Activated CD8-positive, alpha-beta memory T cell treated with anti-CD3 and anti-CD28 coated beads for 1 hour (primary cell): Measurements from ENCODE around the gene NTNG2.
A peak's percentile ranks its signal among the peaks of the same experiment; 100 is the strongest.

ENCODE experiments used
- DNase-seq, 2 donors: peaks; one replicate each; pipeline ENCODE4 v3.0.0-alpha.2; 2020; ENCODE audit warnings: low read depth in 1 of 2; ENCODE audit errors: extremely low read depth in 1 of 2

NTNG2 gene

DNA sequence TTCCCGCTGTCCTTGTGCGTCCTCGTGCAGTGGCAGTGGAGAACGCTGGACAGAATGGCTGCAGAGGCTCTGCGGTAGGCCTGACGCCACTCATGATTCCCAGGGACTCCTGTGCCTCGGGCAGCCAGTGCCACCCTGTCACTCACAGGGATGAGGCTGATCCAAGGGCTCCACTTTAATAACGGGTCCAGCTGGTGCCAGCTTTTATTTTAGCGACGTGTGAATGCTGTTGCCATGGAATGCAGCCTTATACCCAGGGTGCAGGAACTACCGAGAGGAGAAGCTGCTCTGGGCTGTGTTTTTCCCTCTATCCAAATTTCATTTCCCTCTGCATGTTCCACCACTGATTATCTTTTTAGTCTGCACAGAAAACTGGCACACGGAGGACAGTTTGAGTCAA is 15.8 kb upstream of the NTNG2 start:
- no peak for DNase-seq

GRCh38 chr9:132146575-132146974 is 15.3 kb upstream of the NTNG2 start:
- no peak for DNase-seq

- DNase-seq, result no peak
These were observed 14.5 kb upstream of the NTNG2 start for GRCh38 chr9:132147331-132147730.

GRCh38 chr9:132147839-132148238 is 14.0 kb upstream of the NTNG2 start:
- no peak for DNase-seq

DNA sequence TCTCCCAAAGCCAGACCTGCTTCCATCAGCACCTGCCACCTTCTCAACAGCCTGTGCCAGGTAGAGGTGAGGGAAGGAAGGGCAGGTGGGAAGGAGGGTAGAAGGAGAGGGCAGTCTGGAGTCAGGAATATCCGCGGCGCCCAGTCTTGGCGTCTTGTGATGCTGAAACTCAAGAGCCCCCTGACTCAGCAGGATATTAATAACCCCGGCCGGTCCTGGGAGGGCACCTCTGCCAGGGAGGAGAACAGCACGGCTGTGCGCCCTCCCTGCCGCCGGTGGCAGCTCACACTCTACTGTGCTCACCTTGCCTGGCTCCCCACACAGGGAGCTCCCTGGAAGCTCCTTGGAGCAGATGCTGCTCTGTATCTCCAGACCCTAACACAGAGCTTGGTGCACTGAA is 11.6 kb upstream of the NTNG2 start:
- no peak for DNase-seq

DNA sequence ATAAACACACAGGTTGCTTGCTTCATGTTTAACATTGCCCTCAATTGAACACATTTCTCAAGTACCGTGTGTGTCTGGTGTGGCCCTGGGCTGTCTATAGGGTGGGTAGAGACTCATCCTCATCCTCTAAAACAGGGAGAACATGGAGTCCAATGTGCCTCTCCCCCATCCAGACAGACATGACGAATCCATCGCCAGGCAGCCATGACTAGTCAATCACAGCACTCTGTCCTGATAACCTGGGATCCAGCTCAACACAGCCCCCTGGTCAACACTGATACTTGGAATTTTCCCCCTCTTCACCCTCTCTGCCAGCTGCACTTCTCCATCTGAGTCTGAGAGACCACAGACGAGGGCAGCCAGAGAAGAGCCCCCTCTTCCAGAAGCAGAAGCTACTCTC is 10.7 kb upstream of the NTNG2 start:
- no peak for DNase-seq

GRCh38 chr9:132152231-132152630 is 9.6 kb upstream of the NTNG2 start:
- no peak for DNase-seq

DNA sequence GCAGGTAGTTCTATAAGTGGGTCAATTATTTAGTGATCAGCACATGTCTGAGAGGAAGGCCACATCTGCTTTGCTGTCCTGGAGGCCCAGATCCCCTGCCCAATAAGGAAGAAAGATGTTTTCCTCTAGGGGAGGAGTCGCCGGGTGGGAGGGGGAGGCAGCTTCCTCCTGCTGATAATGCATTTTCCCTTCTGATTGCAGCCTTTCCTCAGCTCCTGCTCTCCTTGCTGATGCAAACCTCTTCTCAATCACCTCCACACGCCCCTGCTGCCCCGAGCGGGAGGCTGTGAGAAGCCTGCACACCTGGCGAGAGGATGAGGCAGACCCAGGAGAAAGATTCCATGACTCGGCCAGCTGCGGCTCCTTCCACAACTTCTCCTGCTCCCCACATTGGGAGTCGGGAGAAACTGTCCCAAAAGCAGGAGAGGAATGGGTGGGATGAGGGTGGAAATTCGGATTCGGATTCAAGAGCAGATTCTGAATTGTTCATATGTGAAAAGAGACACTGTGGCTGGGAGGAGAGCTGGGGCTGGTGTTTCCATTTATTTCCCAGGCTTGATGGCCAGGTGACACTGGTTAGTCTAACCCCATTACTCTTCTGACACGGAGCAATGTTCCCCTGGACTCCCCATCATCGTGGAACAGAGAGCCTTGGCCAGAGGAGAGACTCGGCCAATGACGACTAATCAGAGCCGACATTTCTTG is 6.8 kb upstream of the NTNG2 start:
- DNase-seq, result no peak

DNA sequence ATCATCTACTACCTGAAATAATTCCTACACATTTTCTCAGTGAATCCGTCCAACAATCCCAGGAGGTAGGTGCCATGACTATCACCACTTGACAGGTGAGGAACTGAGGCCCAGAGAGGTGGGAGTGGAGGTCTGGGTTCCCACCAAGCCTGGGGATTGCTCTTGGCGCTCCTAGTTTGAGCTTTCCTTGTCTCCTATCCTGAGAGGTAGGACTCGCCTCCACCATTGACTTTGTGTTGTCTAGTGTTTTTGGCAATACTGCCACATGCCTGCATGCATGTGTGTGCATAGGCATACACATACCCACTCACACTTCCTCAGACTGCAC is 6.3 kb upstream of the NTNG2 start:
- DNase-seq, result no peak

- DNase-seq, result no peak
These were observed 5.6 kb upstream of the NTNG2 start for GRCh38 chr9:132156262-132156661.

- DNase-seq, result no peak
These were observed 4.3 kb upstream of the NTNG2 start for GRCh38 chr9:132157347-132158116.

DNA sequence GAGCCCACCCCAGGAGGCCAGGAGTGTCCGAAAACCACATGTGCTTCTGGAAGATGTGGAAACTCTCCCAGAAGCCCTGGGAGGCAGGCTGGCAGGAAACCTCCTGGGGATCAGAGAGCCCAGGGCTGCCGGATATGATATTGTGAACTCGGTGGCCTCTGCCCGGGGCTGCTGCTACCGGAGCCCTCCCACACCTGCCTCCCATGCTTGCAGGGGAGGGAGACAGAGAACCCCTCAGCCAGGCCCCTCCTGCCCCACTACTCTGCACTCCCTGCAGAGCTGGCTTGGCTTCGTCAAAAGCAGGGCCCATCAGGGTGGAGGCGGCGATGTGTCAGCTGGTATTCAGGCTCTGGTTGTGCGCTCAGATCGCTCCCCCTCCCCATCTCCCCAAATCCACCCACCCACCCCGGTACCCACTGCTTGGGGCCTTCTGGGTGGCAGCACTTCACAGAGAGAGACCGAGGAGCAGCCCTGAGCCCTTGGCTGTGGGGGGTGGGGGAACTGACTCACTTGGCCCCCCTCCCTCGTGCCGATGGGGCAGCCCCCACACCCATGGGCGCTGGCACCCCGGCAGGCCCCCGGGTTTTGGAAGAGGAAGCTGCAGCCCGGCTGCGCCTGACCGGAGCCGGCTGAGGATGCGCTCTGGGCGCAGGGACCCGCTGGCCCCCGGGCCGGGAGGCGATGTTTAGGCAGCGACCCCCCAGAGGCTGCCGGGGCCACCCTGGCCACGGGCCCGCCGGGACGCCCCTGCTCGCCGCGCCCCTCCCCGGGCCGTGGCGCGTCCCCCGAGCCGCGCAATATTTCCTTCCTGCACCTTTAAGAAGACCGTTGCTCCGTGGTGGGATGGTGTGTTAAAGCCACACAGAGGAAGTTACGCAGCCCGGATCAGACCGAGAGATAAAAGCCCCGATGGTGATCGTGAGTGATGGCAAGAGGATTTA is 786 bp upstream of the NTNG2 start:
- peak; percentile 14 to 39 for DNase-seq

DNA sequence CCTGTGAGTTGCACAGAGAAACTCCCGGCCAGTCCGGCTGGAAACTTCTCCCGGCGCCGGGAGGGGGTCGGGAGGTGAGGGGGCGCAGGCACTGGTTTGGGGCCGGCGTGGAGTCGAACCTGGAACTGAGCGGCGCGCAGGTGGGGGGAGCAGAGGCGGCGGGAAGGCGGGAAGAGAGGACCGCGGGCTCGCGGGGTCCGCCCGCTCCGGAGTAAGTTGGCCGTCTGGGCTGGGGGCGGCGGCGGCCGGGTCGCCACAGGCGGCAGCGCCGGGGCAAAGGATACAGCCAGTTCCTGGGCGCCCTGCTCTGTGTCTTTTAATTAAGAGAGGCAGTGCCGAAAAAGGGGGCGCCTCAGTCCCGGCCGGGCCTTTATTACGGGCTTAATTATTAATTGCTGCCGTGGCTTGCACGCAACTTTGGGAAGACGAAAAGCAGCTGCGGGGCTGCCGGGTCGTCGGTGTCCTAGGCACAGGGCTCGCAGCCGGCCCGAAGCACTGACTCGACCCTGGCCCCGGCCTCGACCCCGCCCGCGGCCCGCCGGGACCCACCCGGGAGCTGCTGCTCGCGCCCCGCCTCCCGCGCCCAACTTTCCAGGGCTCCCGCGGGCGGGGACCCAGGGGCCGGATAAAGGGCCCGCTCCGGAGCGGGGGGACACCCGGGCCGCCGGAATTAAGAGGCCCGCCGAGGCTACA is 1.1 kb downstream of the NTNG2 start:
- DNase-seq, result no peak

GRCh38 chr9:132163457-132163875 is 1.6 kb downstream of the NTNG2 start:
- no peak for DNase-seq

DNA sequence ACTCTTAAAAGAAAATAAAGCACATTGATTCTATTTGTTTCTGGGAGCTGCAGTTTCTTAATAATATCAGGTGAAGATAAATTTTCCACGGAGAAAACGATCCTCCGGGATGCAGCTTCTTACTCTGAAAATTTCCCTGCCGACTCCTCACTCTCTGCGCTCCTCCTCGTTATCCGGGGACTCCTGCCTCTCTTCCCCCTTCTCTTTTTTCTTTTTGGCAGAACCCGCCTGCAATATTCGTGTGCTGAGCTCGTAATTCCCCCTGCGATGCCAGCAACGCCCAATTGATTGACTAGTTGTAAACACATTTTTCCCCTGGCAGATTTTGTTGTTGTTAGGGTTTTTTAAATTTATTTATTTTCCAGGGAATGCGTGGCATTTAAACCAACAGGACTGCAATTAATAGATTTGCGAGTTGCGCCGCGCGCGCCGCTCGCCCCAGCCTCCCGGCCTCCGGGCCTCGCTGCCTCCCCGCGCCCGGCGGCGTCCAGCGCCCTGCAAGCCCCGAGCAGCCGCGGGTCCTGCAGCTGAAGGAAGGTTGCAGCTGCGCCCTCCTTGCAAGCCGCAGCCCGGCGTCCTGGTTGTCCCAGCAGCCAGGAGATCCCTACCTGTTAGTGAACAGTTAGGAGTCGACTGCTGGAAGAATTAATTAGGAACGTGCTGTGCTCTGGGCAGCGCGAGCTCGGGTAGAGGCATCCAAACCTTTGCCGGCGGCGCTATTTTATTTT is 2.2 kb downstream of the NTNG2 start:
- DNase-seq, result no peak

DNA sequence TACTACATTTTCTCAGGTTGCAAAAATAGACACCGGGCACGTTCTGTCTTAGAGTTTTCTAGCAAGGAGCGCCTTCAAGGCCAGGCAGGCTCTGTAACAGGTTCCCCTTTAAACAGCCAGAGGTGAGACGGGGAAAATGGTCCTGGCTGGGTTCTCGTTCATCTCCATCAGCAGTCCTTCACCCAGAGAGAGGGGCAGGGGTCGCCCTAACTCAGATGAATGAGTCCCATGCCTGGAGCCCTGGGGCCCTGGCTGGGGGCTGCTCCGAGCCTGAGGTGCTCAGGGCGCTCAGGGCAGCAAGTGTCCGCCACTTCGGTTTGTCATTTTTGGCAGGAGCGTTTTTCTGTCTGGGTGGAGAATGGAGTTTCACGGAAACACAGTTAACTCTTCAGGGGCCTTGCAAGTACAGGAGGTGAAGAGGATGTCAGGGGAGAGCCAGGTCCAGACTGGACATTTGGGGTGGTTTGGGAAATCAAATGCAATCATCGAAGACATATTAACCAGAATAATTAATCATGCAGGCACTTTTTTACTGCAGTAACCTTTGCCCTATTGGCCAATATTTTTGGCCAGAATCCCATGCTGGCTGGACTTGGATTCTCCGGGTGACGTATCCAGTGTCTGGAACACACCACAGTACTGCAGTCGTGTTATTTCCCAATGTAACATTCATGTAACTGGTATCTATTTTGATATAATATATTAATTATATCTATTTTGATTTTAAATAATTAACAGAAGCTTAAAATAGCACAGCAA is 2.9 kb downstream of the NTNG2 start:
- DNase-seq, result no peak

DNA sequence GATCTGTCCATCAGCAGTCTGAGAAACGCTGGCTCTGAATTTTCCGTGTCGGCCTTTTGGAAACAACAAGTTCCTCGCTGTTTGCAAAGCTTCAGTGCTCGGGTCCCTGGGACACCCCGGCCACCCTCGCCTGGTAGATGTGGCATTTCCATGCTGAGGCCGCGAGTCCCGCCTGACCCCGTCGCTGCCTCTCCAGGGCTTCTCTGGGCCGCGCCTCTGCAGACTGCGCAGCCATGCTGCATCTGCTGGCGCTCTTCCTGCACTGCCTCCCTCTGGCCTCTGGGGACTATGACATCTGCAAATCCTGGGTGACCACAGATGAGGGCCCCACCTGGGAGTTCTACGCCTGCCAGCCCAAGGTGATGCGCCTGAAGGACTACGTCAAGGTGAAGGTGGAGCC is 4.7 kb downstream of the NTNG2 start:
- DNase-seq, result no peak

DNA sequence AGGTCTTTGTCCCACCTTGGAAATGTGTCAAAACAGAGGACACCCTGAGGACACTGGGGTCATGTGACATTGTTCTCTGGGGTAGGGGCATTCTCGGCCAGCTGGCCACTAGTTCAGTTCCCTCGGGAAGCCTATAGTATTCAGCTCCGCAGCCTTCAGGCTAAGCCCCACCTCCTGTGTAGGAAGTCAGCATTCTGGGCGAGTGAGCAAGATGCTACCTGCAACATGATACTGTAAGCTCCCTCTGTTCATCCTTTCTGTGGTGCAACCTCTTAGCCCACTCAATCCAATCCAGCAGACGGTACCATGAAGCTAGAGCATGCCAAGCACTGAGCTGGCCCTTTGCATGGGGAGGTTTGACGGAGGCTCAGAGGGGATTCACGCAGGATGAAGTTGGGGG is 5.3 kb downstream of the NTNG2 start:
- DNase-seq, result no peak

DNA sequence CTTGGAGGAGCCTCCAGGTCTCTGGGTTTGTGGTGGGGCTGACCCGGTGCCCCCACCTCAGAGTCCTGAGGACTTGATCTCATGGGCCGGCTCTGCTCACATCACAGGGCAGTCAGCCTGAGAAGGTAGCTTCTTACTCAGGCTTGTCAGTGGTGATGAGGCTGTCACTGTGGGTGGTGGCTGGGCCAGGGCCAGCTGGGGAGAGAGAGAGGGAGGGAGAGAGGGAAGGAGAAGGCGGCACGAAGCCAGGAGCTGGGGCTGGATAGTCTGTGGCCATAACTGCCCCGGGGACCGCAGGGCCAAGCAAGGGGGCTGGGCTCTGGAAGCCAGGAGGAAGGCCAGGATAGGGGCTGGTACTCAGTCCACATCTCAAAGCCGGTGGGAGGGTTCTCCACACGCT is 6.5 kb downstream of the NTNG2 start:
- no peak for DNase-seq

DNA sequence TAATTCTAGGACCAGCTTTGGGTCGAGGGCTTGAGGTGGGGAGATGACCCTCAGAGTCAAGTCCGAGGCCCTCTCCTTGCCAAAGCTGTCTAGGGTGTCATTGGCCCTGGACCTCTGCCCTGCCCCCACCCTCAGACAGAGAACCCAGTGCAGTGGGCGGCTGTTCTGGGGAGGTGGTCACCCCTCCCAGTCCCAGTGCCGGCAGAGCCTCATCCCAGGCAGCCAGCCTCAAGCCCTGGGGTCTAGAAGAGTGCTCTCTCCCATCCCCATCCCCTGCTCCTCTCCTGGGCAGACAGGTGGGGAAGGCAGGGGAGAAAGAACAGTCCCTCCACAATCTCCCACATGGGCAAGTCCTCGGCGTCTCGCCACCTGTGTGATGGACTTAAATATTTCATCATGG is 7.0 kb downstream of the NTNG2 start:
- DNase-seq, result no peak
